Measurements from ENCODE around the gene CA10. TPM values are rescaled to one million over a fixed set of nuclear protein-coding genes. Genes with fewer than 3 reads are reported as not detected.

The CA10 gene
- total RNA-seq, 3 donors from 2014 or later: 0.46 to 1.2 (median 0.64) TPM

DNA sequence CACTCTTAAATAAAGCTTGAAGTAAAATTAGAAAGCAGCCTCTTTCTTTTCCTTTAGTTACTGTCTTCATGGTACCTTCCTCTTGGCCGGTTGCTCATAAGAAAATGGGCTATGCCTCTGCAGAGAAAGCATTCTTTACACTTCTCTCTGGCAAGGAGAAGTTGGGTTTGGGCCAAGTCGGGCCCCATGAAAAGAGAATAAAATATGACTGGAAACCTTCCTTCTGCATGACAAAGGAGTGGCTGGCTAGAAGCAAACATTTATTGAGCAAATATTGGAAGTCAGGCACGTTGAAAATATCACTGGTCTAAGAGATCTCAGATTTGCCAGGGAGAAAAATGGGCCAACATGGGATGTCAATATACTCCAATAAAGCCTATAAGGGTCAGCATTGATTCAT, 126.1 kb downstream of the CA10 start:
- Histone ChIP-seq H3K4me3 (no peak overlapping the region), H3K4me1 (ENCODE audit: low read depth) (no peaks in the 10 kb centered on the region), H3K36me3 (ENCODE audit: low read depth) (no peaks in the 10 kb centered on the region), H3K9me3 (no peaks in the 10 kb centered on the region)
- DNase-seq (peak in 1 of 3 donors; percentile 35), ATAC-seq (no peak)
- intact Hi-C loops (cut with DNase I, micrococcal nuclease): no loop called here
- TF ChIP-seq, protein P1, sequence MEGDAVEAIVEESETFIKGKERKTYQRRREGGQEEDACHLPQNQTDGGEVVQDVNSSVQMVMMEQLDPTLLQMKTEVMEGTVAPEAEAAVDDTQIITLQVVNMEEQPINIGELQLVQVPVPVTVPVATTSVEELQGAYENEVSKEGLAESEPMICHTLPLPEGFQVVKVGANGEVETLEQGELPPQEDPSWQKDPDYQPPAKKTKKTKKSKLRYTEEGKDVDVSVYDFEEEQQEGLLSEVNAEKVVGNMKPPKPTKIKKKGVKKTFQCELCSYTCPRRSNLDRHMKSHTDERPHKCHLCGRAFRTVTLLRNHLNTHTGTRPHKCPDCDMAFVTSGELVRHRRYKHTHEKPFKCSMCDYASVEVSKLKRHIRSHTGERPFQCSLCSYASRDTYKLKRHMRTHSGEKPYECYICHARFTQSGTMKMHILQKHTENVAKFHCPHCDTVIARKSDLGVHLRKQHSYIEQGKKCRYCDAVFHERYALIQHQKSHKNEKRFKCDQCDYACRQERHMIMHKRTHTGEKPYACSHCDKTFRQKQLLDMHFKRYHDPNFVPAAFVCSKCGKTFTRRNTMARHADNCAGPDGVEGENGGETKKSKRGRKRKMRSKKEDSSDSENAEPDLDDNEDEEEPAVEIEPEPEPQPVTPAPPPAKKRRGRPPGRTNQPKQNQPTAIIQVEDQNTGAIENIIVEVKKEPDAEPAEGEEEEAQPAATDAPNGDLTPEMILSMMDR (IDR thresholded peaks at IDR 0.05): no peak

DNA sequence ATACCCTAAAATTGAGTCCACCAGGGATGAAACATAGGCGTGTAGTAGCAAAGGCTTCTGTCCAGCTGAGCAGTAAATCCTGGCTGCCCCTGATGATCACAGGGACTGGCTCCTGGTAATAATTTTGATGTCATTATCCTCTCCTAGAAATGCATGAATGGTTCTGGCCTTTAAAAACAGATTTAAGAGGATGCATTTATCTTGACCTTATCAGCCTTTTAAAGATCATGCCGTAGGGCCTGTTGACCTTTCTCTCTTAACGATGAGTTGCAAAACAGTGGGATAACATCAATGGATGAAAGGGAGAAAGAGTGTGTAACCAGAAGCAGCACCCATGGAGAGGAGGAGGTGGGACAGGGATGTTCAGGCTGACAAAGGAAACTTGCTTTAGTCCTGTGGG, 128.5 kb downstream of the CA10 start:
- DNase-seq (no peak), ATAC-seq (no peak)
- intact Hi-C loops (cut with DNase I, micrococcal nuclease): no loop called here
- H3K4me1 ChIP-seq (ENCODE audit: low read depth): no peaks in the 10 kb centered on the region
- no peaks in the 10 kb centered on the region for H3K36me3 ChIP-seq (ENCODE audit: low read depth)
- H3K4me3 ChIP-seq: no peak overlapping the region
- H3K9me3 ChIP-seq: no peaks in the 10 kb centered on the region
- TF ChIP-seq, protein P1 (IDR thresholded peaks at IDR 0.05): no peak

DNA sequence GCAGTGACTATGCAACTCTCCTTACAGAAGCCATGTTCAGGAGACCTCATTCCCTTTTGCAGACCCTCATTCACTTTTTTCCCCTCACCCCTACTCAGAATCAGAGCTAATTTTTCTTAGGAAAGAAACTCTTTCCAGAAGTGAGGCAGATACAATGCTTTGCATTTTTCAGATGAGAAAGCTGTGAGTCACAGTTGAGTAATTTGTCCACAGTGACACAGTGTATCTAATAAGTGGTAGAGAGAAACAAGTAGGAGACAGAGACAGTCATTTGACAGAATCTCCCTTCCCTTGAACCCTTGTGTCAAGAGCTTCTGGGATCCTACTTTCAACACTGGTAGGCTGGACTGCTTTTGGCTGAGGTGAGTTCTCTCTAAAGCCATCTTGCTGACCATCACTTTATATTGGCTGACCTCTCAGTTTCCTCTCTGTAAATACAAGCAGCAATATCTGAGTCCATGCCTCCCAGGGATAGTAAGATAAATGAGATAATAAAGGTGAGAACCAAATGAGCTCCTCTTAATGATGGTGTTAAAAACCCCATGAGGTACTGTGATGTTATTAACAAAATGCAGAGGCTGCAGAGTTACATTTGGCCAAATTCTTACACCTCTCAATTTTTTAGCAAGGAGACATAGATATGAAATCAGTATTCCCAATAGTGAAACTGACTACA, 130.8 kb downstream of the CA10 start:
- no peaks in the 10 kb centered on the region for H3K9me3 ChIP-seq
- DNase-seq (no peak), ATAC-seq (no peak)
- H3K4me3 ChIP-seq: no peak overlapping the region
- H3K4me1 ChIP-seq (ENCODE audit: low read depth): no peaks in the 10 kb centered on the region
- intact Hi-C loops (cut with DNase I, micrococcal nuclease): no loop called here
- H3K36me3 ChIP-seq (ENCODE audit: low read depth): no peaks in the 10 kb centered on the region
- TF ChIP-seq, protein P1 (IDR thresholded peaks at IDR 0.05): no peak

DNA sequence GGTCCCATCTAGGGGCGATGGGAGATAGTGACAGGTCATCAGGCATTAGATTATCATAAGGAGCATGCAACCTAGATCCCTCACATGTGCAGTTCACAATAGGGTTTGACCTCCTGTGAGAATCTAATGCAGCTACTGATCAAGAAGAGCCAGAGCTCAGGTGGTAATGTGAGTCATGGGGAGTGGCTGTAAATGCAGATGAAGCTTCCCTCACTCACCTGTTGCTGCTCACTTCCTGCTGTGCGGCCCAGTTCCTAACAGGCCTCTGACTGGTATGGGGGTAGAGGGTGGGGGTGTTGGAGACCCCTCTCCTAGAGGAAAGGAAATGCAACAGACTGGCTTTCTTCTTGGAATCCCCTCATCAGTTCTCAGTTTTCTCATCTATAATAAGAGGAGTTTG, 131.4 kb downstream of the CA10 start:
- TF ChIP-seq, protein P1 (IDR thresholded peaks at IDR 0.05): no peak
- peak; percentile 68 for ATAC-seq
- intact Hi-C loops (cut with DNase I, micrococcal nuclease): no loop called here
- no peak overlapping the region for H3K4me3 ChIP-seq
- no peaks in the 10 kb centered on the region for H3K4me1 ChIP-seq (ENCODE audit: low read depth)
- no peaks in the 10 kb centered on the region for H3K9me3 ChIP-seq
- no peak for DNase-seq
- H3K36me3 ChIP-seq (ENCODE audit: low read depth): no peaks in the 10 kb centered on the region

DNA sequence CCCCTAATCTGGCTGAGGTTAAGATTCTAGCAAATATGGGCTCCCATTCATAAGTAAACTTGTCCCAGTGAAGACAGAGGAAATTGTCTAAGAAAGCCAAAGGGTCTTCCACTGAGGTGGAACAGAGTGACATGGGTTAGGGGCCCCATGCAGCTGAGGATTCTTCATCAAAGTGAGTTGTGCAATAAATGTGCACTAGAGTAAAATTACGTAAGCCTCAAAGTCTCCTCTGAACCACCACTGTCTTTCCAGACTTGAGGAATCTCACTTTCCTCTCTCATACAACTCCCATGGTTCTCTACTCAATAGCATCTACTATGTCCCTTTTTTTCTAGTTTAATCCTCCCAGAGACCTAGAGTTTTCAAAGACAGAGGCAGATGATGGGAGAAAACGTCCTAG, 132.4 kb downstream of the CA10 start:
- TF ChIP-seq, protein P1 (IDR thresholded peaks at IDR 0.05): no peak
- DNase-seq: no peak
- no peaks in the 10 kb centered on the region for H3K9me3 ChIP-seq
- no peak for ATAC-seq
- H3K4me3 ChIP-seq: no peak overlapping the region
- no peaks in the 10 kb centered on the region for H3K36me3 ChIP-seq (ENCODE audit: low read depth)
- intact Hi-C loops (cut with DNase I, micrococcal nuclease): no loop called here
- H3K4me1 ChIP-seq (ENCODE audit: low read depth): no peaks in the 10 kb centered on the region

DNA sequence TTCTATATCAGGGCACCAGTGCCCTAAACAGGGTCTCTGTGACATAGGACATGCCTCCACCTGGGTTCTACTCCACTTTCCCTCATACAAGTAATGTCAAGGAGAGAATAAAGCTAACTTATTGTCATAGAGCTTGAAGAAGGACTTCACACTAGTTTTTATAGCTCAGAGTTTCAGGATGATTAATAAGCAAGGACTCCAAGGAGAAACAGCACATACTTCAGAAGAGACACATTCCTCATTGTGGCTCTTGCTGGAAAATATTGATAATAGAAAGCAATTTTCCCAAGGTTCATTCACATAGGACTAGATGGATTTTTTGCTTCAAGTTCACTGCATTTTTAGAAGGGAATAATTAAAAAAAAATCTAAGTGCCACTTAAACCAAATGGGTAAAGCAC, 133.3 kb downstream of the CA10 start:
- DNase-seq: no peak
- H3K4me3 ChIP-seq: no peak overlapping the region
- H3K9me3 ChIP-seq: no peaks in the 10 kb centered on the region
- TF ChIP-seq, protein P1 (IDR thresholded peaks at IDR 0.05): no peak
- no peaks in the 10 kb centered on the region for H3K4me1 ChIP-seq (ENCODE audit: low read depth)
- intact Hi-C loops (cut with DNase I, micrococcal nuclease): no loop called here
- H3K36me3 ChIP-seq (ENCODE audit: low read depth): no peaks in the 10 kb centered on the region
- ATAC-seq: no peak
